SH-SY5Y (cell line): ENCODE data around the gene ZDHHC11B.

Experiments used
- GATA2 ChIP-seq: IDR thresholded peaks from 2 replicates; pipeline ENCODE4 v1.6.1; 2011; ENCODE audit warnings: mild to moderate bottlenecking, low read depth, low read length
- GATA3 ChIP-seq: IDR thresholded peaks from 2 replicates; pipeline ENCODE4 v1.6.1; 2011; ENCODE audit warnings: low read depth, mild to moderate bottlenecking, low read length, moderate library complexity

DNA sequence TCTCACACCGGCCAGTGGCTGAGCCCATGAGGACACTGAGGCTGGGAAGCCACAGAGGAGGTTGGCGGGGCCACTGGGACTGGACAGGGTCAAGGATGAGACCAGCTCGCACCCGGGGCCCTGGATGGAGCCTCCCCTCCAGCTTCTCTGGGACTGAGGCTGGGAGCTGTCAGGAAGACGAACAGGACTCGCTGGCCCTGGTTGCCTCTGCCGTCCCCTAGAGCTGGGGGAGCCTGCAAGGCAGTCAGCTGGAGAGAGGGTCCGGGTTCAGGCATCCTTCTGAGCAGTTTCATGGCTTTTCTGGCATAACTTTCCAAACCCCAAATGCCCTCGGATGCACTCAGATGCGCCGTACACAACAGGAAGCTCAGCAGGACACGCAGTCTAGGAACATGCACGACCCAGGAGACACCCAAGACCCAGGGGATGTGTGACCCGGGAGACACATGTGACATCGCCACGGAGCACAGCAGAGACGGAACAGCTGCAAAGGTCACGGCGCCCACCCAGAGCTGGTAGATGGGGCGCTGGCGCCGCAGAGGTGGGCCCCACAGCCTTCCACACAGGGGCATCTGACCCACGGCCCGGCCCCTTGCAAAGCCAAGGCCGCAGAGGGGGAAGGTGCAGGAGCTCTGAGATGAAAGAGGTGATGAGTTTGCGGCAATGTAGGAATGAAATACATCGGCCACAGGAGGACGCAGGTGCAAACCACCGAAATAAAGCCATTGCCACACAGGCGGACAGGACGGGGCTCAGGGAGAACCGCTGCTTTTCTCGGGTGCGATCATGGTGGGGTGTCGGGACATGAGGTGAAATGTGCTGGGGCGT is 108.4 kb downstream of the ZDHHC11B start:
- TF ChIP-seq GATA2 (no peak), GATA3 (no peak)
